ENCODE measurements around the gene RHPN2. TPM values are rescaled to one million over a fixed set of nuclear protein-coding genes. Genes with fewer than 3 reads are reported as not detected.
"Not testable (repeated sequence)": the region's sequence is repeated elsewhere in the genome, so short reads cannot be mapped to it uniquely, and the experiment has no call there.

RHPN2 gene
- total and polyA plus RNA-seq, 4 experiments from 2014 or later: 0.14 to 0.22 (median 0.20) TPM; not detected in 1

DNA sequence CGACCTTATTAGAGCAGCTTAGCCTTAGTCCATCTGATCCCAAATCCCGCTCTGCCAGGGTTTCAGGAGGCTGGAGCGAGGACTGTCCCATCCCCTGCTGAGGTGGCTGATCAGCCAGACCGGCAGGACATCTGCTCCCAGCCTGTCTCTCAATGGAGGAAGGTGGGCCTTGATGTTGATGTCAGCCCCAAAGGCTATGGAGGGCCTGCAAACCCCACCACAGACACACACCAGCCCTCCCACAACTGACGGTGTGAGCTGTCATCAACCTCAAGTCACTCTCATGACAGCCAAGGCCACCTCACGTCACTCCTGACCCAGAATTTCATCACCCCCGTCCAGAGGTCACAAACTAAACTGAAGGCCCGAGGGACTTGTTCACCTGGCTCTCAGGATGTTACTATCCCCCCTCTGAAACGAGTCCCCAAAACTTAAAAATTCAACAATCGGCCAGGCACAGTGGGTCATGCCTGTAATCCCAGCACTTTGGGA lies 25.5 kb downstream of the RHPN2 start:
- no peaks in the 10 kb centered on the region for H3K27me3 Mint-ChIP-seq
- Histone ChIP-seq H3K9me3 (ENCODE audit: control insufficient read depth in 1 of 2, low read length in 2 of 2) (no peaks in the 10 kb centered on the region), H3K4me1 (ENCODE audit: insufficient read depth, low read length) (peaks cover 5% of the 10 kb centered on the region), H3K27ac (ENCODE audit: low read depth, low read length) (no peak overlapping the region), H3K4me3 (ENCODE audit: low read length in 2 of 2) (no peak overlapping the region), H3K27me3 (ENCODE audit: insufficient read depth, low read length) (no peaks in the 10 kb centered on the region), H3K36me3 (ENCODE audit: insufficient read depth, low read length) (no peaks in the 10 kb centered on the region)
- POLR2A ChIA-PET (ENCODE audit: partially characterized antibody): no interaction called here
- intact Hi-C loops (cut with micrococcal nuclease): no loop called here
- peak overlapping the region in 1 of 7 donors; percentile 65 for H3K27ac Mint-ChIP-seq
- peaks cover 7 to 9% (median 8%) of the 10 kb centered on the region in 4 donors for H3K4me1 Mint-ChIP-seq
- H3K9me3 Mint-ChIP-seq: peaks cover 0 to 4% (median 0%) of the 10 kb centered on the region in 8 donors
- no peaks in the 10 kb centered on the region for H3K36me3 Mint-ChIP-seq
- peak overlapping the region in 1 of 8 donors; percentile 2 for H3K4me3 Mint-ChIP-seq
- no peak for DNase-seq
- CTCF ChIA-PET (ENCODE audit: partially characterized antibody): interaction anchor here (1.0 kb wide), 1 partner anchor 42 kb away, joined by 3 read pairs; the partner anchor contains the start of gene GPATCH1

DNA sequence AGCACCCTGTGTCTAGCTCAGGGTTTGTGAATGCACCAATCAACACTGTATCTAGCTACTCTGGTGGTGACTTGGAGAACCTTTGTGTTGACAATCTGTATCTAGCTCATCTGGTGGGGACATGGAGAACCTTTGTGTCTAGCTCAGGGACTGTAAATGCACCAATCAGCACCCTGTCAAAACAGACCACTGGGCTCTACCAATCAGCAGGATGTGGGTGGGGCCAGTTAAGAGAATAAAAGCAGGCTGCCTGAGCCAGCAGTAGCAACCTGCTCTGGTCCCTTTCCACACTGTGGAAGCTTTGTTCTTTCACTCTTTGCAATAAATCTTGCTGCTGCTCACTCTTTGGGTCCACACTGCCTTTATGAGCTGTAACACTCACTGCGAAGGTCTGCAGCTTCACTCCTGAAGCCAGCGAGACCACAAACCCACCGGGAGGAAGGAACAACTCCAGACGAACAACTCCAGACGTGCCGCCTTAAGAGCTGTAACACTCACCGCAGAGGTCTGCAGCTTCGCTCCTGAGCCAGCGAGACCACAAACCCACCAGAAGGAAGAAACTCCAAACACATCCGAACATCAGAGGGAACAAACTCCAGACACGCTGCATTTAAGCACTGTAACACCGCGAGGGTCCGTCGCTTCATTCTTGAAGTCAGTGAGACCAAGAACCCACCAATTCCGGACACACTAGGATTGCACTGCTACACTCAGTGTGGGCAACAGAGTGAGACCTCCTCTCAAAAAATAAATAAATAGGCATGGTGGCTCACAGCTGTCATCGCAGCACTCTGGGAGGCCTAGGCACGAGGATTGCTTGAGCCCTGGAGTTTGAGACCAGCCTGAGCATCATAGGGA lies 27.3 kb downstream of the RHPN2 start:
- POLR2A ChIA-PET (ENCODE audit: partially characterized antibody): interaction anchor here (0.6 kb wide), 1 partner anchor 66 kb away, joined by 3 read pairs; the partner anchor contains the start of gene CEP89
- H3K36me3 ChIP-seq (ENCODE audit: insufficient read depth, low read length); CTCF ChIA-PET (ENCODE audit: partially characterized antibody); H3K36me3 Mint-ChIP-seq; H3K27me3 Mint-ChIP-seq; H3K27me3 ChIP-seq (ENCODE audit: insufficient read depth, low read length); H3K4me1 Mint-ChIP-seq; H3K9me3 Mint-ChIP-seq; H3K4me1 ChIP-seq (ENCODE audit: insufficient read depth, low read length); intact Hi-C loops (cut with micrococcal nuclease); H3K9me3 ChIP-seq (ENCODE audit: control insufficient read depth in 1 of 2, low read length in 2 of 2): not testable (repeated sequence)
- Mint-ChIP-seq H3K4me3 (peak overlapping the region; percentile 82 to 90 (median 86)), H3K27ac (peak overlapping the region; percentile 27 to 92 (median 86))
- DNase-seq: peak in 3 of 5 donors; percentile 6 to 14 (median 13)
- Histone ChIP-seq H3K27ac (ENCODE audit: low read depth, low read length) (peak overlapping the region; percentile 26), H3K4me3 (ENCODE audit: low read length in 2 of 2) (peak overlapping the region in 1 of 2 donors; percentile 28)

DNA sequence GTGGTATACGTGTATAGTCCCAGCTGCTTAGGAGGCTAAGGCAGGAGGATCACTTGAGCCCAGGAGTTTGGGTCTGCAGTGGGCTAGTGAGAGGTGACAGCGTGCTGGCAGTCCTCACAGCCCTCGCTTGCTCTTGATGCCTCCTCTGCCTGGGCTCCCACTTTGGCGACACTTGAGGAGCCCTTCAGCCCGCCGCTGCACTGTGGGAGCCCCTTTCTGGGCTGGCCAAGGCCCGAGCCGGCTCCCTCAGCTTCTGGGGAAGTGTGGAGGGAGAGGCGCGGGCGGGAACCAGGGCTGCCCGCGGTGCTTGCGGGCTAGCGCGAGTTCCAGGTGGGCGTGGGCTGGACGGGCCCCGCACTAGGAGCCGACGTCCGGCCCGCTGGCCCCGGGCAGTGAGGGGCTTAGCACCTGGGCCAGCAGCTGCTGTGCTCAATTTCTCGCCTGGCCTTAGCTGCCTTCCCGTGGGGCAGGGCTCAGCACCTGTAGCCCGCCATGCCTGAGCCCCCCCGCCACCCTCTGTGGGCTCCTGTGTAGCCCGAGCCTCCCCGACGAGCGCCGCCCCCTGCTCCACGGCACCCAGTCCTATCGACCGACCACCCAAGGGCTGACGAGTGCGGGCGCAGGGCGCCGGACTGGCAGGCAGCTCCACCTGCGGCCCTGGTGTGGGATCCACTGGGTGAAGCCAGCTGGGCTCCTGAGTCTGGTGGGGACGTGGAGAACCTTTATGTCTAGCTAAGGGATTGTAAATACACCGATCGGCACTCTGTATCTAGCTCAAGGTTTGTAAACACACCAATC lies 28.1 kb downstream of the RHPN2 start:
- not testable (repeated sequence) for H3K4me1 Mint-ChIP-seq

DNA sequence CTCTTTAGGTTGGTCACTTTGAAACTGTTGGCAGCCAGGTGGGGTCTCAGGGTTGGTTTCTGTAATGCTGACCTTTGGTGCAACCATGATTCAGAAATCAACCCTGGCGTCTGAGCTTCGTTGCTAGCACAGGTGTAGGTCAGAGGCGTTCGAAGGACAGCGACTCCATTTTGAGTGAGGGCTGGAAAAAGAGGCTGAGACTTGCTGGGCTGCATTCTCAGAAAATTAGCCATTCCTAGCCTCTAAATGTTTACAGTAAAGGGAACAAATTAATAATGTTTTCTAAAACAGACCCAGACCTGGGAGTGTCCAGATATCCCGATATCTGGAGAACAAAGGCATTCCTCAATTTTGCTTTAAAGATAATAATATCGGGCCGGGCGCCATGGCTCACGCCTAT lies 29.2 kb downstream of the RHPN2 start:
- no peaks in the 10 kb centered on the region for H3K27me3 Mint-ChIP-seq
- no peaks in the 10 kb centered on the region for H3K36me3 Mint-ChIP-seq
- H3K4me3 Mint-ChIP-seq: no peak overlapping the region
- H3K9me3 Mint-ChIP-seq: peaks cover 0 to 5% (median 0%) of the 10 kb centered on the region in 8 donors
- H3K36me3 ChIP-seq (ENCODE audit: insufficient read depth, low read length): no peaks in the 10 kb centered on the region
- H3K4me3 ChIP-seq (ENCODE audit: low read length in 2 of 2): no peak overlapping the region
- H3K4me1 Mint-ChIP-seq: peaks cover 7 to 9% (median 8%) of the 10 kb centered on the region in 4 donors
- CTCF ChIA-PET (ENCODE audit: partially characterized antibody): no interaction called here
- no peak for DNase-seq
- no peaks in the 10 kb centered on the region for H3K27me3 ChIP-seq (ENCODE audit: insufficient read depth, low read length)
- intact Hi-C loops (cut with micrococcal nuclease): no loop called here
- no peaks in the 10 kb centered on the region for H3K9me3 ChIP-seq (ENCODE audit: control insufficient read depth in 1 of 2, low read length in 2 of 2)
- H3K27ac ChIP-seq (ENCODE audit: low read depth, low read length): no peak overlapping the region
- POLR2A ChIA-PET (ENCODE audit: partially characterized antibody): no interaction called here
- peaks cover 5% of the 10 kb centered on the region for H3K4me1 ChIP-seq (ENCODE audit: insufficient read depth, low read length)
- H3K27ac Mint-ChIP-seq: no peak overlapping the region

More for the DNA sequence above, 28.1 kb downstream of the RHPN2 start:
- H3K4me1 ChIP-seq (ENCODE audit: insufficient read depth, low read length); CTCF ChIA-PET (ENCODE audit: partially characterized antibody); H3K9me3 Mint-ChIP-seq; DNase-seq; H3K9me3 ChIP-seq (ENCODE audit: control insufficient read depth in 1 of 2, low read length in 2 of 2); H3K4me3 ChIP-seq (ENCODE audit: low read length in 2 of 2); intact Hi-C loops (cut with micrococcal nuclease); H3K27me3 ChIP-seq (ENCODE audit: insufficient read depth, low read length); H3K36me3 Mint-ChIP-seq; H3K27ac ChIP-seq (ENCODE audit: low read depth, low read length); H3K27me3 Mint-ChIP-seq; H3K36me3 ChIP-seq (ENCODE audit: insufficient read depth, low read length); POLR2A ChIA-PET (ENCODE audit: partially characterized antibody): not testable (repeated sequence)
- peak overlapping the region in 2 of 7 donors; percentile 86 to 92 for H3K27ac Mint-ChIP-seq
- peak overlapping the region in 1 of 8 donors; percentile 89 for H3K4me3 Mint-ChIP-seq

DNA sequence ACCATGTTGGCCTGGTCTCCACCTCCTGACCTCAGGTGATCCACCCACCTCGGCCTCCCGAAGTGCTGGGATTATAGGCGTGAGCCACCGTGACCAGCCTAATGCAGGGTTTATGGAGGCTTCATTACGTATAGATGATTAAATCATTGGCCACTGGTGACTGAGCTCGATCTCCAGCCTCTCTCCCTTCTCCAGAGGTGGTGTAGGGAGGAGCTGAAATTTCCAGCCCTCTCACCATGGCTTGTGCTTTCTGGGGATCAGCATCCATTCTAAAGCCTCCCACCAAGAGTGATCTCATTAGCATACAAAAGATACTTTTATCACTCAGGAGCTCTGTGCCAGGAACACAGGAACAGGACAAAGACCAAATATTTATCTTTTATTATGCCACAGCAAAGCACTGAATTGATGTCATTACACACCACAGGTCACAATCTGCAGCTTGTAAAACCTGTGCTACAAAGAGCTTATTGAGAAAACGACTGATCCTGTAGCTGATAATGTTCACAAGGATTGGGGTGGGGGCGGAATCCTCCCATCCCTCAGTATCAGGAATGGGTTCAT lies 32.4 kb downstream of the RHPN2 start:
- Histone ChIP-seq H3K36me3 (ENCODE audit: insufficient read depth, low read length) (no peaks in the 10 kb centered on the region), H3K27ac (ENCODE audit: low read depth, low read length) (no peak overlapping the region), H3K27me3 (ENCODE audit: insufficient read depth, low read length) (no peaks in the 10 kb centered on the region), H3K9me3 (ENCODE audit: control insufficient read depth in 1 of 2, low read length in 2 of 2) (peaks cover 0 to 4% of the 10 kb centered on the region in 2 donors), H3K4me1 (ENCODE audit: insufficient read depth, low read length) (no peaks in the 10 kb centered on the region), H3K4me3 (ENCODE audit: low read length in 2 of 2) (no peak overlapping the region)
- ChIA-PET CTCF (ENCODE audit: partially characterized antibody) (no interaction called here), POLR2A (ENCODE audit: partially characterized antibody) (no interaction called here)
- H3K27me3 Mint-ChIP-seq: no peaks in the 10 kb centered on the region
- peaks cover 4% of the 10 kb centered on the region in 4 donors for H3K4me1 Mint-ChIP-seq
- H3K4me3 Mint-ChIP-seq: no peak overlapping the region
- peaks cover 0 to 22% (median 9%) of the 10 kb centered on the region in 8 donors for H3K9me3 Mint-ChIP-seq
- intact Hi-C loops (cut with micrococcal nuclease): no loop called here
- no peak overlapping the region for H3K27ac Mint-ChIP-seq
- peaks cover 0 to 3% of the 10 kb centered on the region in 2 donors for H3K36me3 Mint-ChIP-seq
- no peak for DNase-seq

DNA sequence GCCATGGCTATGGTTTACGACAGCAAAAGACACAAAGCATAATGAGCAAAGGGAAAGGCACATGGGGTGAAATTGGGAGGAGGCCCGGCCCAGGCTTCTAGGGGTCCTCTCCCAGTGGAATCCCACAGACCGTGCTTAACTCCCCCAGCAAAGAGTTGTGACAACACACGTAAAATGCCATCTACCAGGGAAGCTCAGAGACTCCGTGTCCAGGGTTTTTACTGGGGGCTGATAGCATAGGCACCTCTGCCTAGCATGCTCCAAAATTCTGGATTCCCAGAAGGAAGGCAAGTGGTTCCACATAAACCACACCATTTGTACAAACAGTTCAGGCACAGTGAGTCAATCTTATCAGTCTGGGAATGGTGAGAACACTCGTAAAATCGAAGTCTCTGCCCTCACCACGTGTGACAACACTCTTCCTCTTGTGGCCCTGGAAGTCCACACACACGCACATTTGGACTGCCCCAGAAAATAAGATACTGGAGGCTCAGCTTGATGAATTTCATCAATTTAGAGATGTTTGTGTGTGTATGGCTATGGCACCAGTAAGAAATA lies 34.9 kb downstream of the RHPN2 start:
- H3K4me1 ChIP-seq (ENCODE audit: insufficient read depth, low read length): no peaks in the 10 kb centered on the region
- no peaks in the 10 kb centered on the region for H3K36me3 ChIP-seq (ENCODE audit: insufficient read depth, low read length)
- peaks cover 0 to 3% of the 10 kb centered on the region in 2 donors for H3K36me3 Mint-ChIP-seq
- H3K4me3 ChIP-seq (ENCODE audit: low read length in 2 of 2): no peak overlapping the region
- peaks cover 0 to 30% (median 11%) of the 10 kb centered on the region in 8 donors for H3K9me3 Mint-ChIP-seq
- ChIA-PET CTCF (ENCODE audit: partially characterized antibody) (no interaction called here), POLR2A (ENCODE audit: partially characterized antibody) (no interaction called here)
- peaks cover 0 to 2% of the 10 kb centered on the region in 2 donors for H3K27me3 Mint-ChIP-seq
- DNase-seq: no peak
- intact Hi-C loops (cut with micrococcal nuclease): no loop called here
- H3K27ac ChIP-seq (ENCODE audit: low read depth, low read length): no peak overlapping the region
- H3K4me1 Mint-ChIP-seq: no peaks in the 10 kb centered on the region
- H3K27me3 ChIP-seq (ENCODE audit: insufficient read depth, low read length): no peaks in the 10 kb centered on the region
- peaks cover 0 to 4% of the 10 kb centered on the region in 2 donors for H3K9me3 ChIP-seq (ENCODE audit: control insufficient read depth in 1 of 2, low read length in 2 of 2)
- no peak overlapping the region for H3K27ac Mint-ChIP-seq
- H3K4me3 Mint-ChIP-seq: no peak overlapping the region

All from CD4-positive, alpha-beta memory T cell (primary cell).